GM10847 (cell line): ENCODE results near the gene FBLN5.

Source experiments
- POLR2A ChIP-seq: IDR thresholded peaks from 2 replicates; pipeline ENCODE4 v1.6.1; 2011; ENCODE audit not compliant: insufficient read length; ENCODE audit errors: extremely low read depth

The FBLN5 gene

DNA sequence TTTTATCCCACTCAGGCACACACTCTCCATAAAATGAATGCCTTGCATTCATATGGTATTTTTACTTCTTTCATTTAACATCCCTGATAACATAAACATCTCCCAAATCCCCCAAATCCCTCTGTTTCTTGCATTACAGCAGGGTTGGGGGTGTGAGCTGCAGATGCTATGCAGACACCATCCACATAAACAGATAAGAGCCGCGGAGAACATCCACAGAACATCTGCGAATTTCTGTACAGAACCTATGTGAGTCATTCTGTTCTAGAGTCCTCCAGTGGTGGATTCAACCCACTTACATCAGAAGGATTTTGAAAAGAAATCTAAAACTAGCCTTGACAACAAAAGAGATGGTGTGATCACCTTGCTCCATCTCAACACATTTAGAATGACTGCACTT lies 20.3 kb downstream of the FBLN5 start:
- TF ChIP-seq POLR2A, result no peak

- TF ChIP-seq POLR2A, result no peak
Observed at GRCh38 chr14:91926131-91926890, 21.2 kb downstream of the FBLN5 start.

DNA sequence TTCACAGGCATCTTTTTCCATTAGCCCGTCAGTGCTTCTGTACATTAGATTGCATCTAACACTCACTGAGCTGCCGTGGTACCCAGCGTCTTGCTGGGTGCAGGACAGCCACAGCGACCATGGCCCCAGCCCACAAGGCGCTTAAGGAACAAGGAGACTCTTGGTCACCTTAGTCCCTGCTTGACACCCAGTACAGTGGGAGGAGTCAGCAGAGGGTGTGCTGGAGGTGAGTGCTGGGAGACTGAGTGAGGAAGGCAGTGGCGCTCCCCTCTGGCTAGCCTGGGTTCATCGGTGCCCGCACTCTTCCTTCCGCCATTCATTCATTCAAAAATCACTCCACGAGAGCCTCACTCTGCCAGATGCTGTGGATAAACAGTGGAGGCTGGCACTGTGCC lies 21.8 kb downstream of the FBLN5 start:
- no peak for TF ChIP-seq POLR2A

DNA sequence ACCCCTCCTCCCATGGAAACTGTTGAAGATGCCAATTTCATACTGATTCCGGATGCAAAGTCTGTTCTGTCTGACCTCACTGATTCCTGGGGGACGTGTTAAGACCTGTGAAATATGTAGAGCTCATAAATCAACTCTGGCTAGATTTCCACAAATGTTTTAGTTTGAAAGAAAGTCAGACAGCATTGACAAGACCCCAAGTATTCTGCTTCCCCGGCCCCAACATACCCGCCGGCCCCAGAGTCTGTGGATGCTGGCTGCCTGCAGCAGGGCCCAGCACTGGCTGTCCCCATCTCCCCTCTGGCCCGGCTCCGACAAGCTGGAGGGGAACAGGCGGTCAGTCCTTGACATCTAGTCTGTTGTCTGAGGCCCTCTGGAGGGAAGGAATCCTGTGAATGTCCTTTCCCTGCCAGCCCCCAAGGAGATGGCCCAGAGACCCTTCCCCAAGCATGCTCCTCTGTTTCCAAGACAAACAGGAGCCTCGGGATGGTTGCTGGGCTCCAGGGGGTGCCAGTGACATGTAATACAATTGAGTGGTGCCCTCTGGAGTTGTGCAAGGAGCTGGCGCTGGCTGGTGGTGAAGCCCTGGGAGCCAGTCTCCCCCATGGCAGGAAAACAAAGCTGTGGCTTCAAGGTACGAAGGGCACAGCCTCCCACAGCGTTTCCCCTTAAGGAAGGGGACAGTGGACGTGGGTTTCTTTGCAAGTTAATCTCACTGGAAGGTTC lies 22.3 kb downstream of the FBLN5 start:
- TF ChIP-seq POLR2A, result no peak

DNA sequence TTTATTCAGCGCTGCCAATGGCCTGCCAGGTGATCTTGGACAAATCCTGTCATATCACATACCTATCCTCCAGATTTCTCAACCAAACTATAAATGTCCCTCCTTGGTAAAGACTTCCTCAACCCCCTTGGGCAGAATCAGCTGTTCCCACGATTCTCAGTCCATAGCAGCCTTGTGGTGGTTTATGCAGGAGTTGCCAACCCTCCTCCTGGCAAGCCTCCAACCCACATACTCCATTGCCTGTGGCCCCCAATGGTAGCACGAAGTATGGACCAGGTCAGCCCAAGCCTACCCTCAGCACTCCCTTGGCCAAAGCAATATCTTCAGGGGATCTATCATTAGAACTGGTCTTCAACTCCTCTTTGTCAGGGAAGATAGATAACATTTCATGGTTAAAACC lies 27.0 kb downstream of the FBLN5 start:
- TF ChIP-seq POLR2A, result no peak

GRCh38 chr14:91919814-91920213 lies 27.7 kb downstream of the FBLN5 start:
- TF ChIP-seq POLR2A, result no peak

DNA sequence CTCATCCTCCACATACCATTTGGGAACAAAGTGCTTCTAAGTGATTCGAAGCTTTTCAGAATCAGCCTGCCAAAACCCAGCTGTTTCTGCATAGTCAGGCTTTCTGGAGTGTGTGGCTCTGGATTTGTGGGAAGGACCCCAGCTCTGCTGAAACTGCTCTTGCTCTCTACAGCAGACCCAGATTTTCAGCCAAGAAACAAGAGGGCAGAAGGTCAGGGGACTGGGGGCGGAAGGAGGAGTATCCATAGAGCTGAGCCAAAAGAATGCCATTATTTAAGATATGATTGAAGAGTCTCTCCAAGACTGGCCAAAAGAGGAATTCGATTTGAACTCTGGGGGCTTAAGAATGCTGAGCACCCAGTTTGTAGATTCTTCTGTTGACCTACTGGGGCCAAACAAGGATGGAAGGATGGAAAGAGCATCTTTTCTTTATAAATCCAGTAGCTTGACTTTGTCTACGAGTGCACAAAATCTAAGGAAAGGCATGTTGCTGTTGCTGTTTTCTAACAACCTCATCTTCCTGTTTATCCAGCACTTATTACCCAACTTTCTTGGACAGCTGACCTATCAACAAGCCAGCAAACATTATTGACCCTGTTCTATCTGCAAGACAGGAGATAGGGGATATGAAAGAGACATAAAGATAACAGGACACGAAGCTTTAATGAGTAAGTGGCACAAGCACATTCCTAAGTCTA lies 29.2 kb downstream of the FBLN5 start:
- no peak for TF ChIP-seq POLR2A

DNA sequence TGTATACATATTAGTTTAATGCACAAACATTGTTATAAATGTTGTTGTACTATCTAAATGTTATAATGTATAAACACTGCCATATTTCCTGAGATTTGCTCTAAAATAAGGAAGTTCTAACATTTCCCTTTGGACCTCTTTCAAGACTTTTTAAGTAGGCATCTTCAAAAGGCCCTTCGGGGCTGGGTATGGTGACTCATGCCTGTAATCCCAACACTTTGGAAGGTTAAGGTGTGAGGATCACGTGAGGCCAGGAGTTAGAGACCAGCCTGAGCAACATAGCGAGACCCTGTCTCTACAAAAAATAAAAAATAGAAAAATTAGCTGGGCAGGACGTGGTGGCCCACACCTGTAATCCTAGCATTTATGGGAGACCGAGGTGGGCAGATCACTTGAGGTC lies 35.5 kb downstream of the FBLN5 start:
- no peak for TF ChIP-seq POLR2A

GRCh38 chr14:91911474-91912032 lies 35.9 kb downstream of the FBLN5 start:
- TF ChIP-seq POLR2A, result no peak

DNA sequence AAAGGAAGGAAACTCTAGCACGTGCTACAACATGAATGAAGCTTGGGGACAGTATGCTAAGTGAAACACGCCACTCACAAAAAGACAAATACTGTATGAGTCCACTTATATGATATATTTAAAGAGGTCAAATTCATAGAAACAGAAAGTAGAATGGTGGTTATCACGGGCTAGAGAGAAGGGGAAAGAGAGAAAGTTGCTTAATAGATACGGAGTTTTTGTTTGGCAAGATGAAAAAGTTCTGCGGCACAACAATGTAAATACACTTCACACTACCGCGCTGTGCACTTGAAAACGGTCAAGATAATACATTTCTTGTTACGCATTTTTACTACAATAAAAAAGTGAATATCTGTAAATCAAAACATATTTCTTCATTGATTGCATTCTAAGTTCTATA lies 37.3 kb downstream of the FBLN5 start:
- no peak for TF ChIP-seq POLR2A

GRCh38 chr14:91906374-91906773 lies 41.1 kb downstream of the FBLN5 start:
- TF ChIP-seq POLR2A, result no peak

DNA sequence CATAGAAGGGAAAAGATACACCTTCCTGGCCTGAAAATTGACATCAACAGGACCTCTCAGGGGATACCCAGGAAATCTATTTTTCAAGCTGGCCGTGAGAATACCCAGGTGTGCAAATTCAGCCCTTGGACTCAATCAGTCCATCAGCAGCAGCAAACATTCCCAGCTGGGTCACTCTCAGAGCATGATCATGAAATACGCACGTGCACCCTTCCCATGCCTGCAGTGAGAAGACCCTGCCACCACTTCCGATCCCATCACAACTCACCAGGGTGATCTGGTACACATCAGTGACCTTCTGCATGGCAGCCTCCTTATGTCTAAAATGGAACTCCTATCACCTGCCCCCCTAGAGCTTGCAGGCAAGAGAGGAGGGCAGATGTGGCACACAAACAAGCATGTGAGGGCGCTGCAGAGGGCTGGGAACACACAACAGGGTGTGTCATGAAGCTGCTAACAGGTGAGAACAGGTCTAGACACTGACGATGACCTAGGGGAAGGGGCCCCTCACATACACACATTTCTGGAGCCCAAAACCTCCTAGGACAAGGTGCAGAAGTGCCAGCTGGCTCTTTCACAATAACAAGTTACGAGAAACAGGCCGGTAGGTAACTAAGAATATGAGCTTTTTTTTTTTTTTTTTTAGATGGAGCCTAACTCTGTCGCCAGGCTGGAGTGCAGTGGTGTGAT lies 42.4 kb downstream of the FBLN5 start:
- TF ChIP-seq POLR2A, result no peak

DNA sequence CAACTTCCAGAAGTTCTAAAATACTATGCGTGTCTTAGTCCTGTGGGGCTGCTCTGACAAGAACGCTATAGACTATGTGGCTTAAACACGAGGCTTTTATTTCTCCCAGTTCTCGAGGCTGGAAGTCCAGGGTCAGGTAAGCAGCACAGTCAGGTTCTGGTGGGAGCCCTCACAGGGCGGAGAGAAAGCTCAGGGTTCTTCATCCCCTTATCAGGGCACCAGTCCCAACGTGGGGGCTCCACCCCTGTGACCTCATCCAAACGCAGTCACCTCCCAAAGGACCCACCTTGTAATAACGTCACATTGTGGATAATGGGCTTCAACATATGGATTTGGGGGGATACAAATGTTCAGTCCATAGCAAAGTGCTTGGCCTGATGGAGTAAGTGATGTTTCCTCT lies 43.0 kb downstream of the FBLN5 start:
- TF ChIP-seq POLR2A, result no peak

- no peak for TF ChIP-seq POLR2A
Observed at GRCh38 chr14:91903070-91903469, 44.4 kb downstream of the FBLN5 start.

DNA sequence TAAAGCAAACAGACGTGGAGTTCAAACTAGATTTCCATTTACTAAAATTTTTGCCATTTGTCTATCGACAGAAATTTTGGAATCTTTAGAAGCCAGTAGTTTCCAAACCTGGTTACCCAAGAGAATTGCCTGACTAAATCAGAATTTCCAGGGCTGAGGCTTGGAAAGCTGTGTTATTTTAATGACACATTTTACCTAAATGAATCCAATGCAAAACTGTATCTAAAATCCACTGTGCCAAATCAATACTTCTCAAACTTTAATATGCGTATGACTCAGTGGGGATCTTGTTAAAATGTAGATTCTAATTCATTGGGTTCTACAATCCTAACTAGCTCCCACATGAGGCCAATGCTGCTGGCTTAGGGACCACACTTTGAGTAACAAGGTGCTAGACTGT lies 45.2 kb downstream of the FBLN5 start:
- TF ChIP-seq POLR2A, result no peak

DNA sequence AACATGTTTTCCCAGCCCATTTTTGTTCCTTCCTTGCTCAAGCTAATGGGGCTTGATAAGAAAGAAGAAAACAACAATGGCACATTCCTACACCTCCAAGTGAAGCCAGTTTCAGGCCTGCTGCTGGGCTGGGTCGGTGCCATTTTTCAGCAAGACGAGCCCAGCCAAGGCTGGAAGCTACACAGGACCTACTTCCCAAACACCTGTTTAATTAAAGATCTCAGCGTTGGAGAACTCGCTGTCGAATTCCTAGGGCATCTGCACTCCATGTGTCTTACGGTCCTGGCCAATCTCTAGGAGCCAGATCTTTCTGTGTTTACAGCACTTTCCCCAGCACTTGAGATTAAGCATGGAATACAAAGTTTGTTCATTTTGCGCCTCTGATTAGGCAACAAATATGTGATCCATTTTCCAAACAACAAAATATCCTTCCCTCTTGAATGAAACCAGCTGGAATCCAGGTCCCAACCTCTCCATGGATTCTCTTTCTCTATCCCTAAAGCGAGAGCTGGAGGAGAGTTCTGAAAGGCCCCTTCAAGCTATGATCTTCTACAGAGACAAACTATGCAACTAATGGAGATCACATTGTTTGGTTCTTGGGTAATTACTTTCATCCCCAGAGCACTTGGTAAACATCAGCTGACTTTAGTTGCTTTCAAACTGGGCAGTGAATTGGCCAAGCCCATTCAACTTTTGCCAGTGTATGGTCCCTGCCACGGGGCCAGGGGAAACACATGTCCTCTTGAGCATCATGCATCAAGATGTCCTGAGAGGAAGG lies 45.9 kb downstream of the FBLN5 start:
- TF ChIP-seq POLR2A, result no peak
